GM19395 (cell line): Measurements from ENCODE around the gene TASP1.

Experiments
- ATAC-seq: cut with Tn5 transposase; IDR thresholded peaks from one replicate; pipeline ENCODE4 v1.9.1; 2021; ENCODE audit warnings: mild to moderate bottlenecking, moderate library complexity; ENCODE audit not compliant: unreplicated experiment

Gene TASP1

DNA sequence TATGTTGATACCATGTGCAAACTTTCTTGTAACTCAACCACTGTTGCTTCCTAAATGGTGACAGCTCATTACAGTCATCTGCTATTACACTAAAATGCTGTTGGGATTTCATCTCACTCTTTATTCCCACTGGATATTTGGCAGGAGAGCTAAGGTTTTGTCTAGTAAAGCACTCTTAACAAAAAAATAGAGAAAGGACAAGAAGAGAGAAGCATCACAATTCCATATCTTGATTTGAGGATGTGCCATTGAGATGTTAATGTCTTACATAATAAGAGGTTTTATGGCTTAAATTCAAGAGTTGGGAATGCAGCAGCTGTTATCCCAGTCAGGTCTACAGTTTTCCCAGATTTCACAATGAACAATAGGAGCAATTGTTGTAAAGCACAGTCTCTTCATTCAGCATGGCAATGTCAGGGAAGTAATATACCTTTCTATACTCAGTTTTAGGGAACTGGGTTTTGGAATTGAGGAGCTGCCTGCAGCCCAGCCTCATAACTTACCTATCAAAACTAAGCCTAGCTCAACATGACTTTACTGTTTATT, 282.7 kb downstream of the TASP1 start:
- no peak for ATAC-seq

DNA sequence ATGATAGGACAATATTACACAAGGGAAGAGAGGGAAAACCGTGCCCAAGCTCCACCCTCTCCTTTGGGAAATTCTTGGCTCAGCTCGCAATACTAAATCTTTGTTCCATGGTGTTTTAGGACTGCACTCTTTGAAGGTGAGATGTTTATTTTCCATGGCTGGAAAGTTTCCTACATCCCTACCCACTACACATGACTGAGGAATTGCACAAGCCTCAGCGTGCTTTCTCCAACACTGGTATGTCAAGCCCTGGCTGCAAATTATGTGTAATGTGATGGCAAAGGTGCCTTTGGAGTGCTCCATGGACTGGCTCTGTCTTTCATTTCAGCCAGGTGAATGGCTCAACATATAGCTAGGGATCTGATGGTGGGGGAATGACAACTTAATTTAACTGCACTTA, 283.3 kb downstream of the TASP1 start:
- no peak for ATAC-seq

DNA sequence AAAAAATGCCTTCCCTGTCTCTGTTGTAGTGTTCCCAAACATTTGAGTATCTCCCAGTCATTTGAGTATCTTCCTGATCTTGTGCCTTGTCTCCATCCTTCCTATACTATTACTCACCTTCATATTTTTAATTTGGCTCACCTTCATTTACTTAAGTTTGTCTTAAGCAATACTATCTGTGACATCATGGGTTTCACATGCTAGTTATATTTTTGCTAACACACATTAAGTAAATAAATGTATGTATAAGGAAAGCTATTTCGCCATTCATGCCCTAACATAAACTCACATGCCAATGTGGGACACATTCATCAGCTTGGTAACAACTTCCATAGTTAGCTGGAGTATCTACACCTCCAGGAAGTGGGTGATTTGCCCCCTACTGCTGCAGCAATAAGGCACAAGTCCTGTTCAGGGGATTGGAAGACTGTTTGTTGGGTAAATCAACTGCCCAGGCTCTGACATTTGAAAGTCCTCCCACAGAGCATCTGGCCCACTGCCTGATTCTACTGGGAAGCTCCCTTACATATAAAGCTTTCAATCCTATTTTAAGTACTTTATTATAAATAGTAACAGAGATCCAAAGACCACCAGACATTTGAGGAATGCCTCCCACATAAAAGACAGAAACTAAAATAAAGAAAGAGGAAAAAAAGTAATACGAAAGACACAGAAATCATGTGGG, 285.3 kb downstream of the TASP1 start:
- no peak for ATAC-seq

DNA sequence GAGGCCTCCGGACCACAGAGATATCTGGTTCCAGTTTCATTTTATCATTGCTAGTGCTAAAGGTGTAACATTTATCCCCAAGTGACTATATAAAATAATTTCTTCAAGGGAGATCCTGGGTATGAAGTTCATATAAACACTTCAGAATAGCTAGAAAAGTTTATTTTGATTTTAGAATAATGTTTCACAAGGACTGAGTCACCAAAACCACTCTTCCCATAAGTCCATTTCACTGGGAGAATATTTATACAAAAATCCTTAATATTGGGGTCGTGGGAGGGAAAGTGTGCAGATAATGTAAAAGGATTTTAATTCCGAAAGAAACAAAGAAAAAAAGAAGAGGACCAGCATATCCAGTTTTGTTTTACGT, 289.5 kb downstream of the TASP1 start:
- ATAC-seq: no peak

DNA sequence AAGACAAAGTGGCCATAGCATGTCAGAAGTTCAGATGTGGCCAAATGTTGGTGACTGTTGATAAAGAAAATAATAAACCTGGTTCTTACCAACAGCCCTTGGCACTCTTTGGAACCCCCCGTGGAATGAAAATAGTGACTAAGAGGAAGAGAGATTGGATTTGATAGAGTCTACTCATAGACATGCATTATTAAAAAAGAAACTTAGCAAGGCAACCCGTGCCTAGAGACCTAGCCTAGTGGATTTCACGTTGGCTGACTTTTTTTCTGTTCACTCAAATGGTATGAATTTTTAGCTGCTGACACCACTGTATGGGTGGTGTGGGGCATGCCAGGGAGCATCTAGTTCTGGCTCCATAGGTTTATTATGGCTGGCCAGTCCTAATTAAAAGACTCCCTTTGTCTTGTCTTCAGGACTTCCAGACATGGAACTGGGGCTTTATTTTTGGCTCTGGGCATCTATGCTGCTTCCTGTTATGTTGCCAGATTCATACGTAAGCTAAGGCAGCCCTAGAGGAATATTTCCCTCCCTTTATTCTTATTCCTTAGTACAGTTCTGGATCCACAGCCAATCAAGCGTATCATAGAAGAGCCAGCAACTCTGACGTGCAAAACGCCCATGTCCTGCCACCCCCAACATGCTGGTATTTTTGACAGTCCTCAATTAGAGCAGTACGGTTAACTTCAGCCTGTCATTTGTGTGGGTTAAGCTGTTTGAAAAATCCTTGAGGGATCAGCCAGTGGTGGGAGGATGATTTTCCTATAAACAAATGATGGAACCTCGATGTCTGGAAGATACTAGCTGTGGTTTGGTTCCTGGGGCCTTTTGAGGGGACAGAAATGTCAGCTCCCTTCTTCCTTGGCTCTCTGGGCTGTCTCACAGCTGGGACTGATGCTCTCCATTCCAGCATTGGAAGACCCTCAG, 290.2 kb downstream of the TASP1 start:
- no peak for ATAC-seq

GRCh38 chr20:13344671-13345070, 294.1 kb downstream of the TASP1 start:
- ATAC-seq: no peak

DNA sequence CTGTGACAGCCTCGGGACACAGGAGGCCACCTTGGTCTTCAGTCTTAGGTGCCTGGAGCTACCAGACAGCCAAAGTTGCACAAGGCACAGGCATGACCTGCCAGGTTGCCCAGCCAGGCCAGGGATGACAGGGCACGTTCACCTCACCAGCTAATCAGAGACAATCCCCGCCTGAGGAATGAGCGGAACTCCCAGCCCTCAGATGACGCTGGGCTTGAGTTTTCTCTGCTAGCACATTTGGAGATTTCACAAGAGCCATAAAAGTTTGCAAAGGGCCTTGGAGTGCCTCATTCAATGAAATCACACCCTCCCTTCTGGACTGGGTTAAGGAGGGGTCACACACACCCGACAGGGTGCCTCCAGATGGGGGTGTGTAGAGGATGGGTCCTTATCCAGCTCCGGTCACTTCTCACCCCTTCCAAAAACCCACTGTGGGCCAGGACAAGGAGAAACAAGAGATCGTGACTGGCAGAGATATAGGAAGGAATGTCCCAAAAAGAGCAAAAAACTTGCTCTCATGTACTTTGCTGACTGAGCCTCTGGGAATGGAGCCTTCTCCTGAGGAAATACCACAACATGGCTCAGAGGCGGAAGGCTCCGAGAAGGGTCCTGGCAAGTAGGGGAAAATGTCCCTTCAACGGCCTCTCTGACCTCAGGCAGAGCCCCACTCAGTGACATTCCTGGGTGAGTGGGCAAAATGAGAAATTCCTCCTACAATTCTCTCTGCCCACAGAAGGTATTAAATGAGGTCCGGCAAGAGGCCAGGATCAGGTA, 296.1 kb downstream of the TASP1 start:
- no peak for ATAC-seq

DNA sequence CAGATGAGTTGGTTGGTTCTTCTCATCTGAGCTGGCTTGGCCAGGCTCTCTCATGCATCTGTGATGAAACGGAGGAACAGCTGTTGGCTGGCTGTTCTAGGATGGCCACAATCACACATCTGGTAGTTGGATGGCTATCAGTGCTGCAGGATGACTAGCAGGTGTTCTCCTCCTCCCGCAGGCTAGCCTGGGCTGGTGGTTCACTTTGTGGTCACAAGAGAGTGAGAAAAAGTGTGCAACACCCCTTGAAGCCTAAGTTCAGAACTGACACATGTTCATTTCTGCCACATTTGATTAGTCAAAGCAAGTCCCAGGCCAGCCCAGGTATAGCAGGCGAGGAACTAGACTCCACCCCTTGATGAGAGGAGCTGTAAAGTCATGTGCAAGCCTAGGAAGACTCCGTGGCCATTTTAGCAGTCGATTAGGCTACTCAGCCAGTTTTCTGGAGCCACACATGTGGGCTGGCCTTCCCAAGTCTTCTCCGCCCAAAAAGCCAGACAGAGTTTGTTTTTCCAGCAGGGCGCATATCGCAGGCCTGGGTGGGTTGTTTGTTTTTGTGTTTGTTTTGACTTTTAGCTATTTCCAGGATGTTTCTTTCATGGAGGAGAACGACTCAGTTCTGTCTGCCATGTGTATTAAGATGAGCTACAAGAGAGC, 296.9 kb downstream of the TASP1 start:
- no peak for ATAC-seq

- ATAC-seq: no peak
Observed at GRCh38 chr20:13340088-13340487, 298.6 kb downstream of the TASP1 start.
